Measurements from ENCODE around the gene HMCN1.

GRCh38 chr1:185843986-185844385 is 109.8 kb downstream of the HMCN1 start:
- TF ChIP-seq, protein P1, sequence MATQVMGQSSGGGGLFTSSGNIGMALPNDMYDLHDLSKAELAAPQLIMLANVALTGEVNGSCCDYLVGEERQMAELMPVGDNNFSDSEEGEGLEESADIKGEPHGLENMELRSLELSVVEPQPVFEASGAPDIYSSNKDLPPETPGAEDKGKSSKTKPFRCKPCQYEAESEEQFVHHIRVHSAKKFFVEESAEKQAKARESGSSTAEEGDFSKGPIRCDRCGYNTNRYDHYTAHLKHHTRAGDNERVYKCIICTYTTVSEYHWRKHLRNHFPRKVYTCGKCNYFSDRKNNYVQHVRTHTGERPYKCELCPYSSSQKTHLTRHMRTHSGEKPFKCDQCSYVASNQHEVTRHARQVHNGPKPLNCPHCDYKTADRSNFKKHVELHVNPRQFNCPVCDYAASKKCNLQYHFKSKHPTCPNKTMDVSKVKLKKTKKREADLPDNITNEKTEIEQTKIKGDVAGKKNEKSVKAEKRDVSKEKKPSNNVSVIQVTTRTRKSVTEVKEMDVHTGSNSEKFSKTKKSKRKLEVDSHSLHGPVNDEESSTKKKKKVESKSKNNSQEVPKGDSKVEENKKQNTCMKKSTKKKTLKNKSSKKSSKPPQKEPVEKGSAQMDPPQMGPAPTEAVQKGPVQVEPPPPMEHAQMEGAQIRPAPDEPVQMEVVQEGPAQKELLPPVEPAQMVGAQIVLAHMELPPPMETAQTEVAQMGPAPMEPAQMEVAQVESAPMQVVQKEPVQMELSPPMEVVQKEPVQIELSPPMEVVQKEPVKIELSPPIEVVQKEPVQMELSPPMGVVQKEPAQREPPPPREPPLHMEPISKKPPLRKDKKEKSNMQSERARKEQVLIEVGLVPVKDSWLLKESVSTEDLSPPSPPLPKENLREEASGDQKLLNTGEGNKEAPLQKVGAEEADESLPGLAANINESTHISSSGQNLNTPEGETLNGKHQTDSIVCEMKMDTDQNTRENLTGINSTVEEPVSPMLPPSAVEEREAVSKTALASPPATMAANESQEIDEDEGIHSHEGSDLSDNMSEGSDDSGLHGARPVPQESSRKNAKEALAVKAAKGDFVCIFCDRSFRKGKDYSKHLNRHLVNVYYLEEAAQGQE (IDR thresholded peaks at IDR 0.05; ENCODE audit: insufficient read depth in 1 of 2, low read depth in 2 of 2, low read length in 2 of 2) = no peak
- TF ChIP-seq FOXP2 (optimal IDR thresholded peaks at IDR 0.05; ENCODE audit: borderline replicate concordance, extremely low read depth, extremely low read length, insufficient read depth) = no peak
- no peak for TF ChIP-seq TAF1 (IDR thresholded peaks at IDR 0.05; ENCODE audit: borderline replicate concordance, insufficient read depth, low read length)
- no peak for TF ChIP-seq POLR2AphosphoS5 (IDR thresholded peaks at IDR 0.05; ENCODE audit: low read depth, low read length)
